Measurements from ENCODE around the gene RAB8A. TPM values are rescaled to one million over a fixed set of nuclear protein-coding genes. Genes with fewer than 3 reads are reported as not detected.
"Not testable (repeated sequence)": the region's sequence is repeated elsewhere in the genome, so short reads cannot be mapped to it uniquely, and the experiment has no call there.

RAB8A gene
- total RNA-seq, 1 donor from 2014 or later, result 31.3 TPM

DNA sequence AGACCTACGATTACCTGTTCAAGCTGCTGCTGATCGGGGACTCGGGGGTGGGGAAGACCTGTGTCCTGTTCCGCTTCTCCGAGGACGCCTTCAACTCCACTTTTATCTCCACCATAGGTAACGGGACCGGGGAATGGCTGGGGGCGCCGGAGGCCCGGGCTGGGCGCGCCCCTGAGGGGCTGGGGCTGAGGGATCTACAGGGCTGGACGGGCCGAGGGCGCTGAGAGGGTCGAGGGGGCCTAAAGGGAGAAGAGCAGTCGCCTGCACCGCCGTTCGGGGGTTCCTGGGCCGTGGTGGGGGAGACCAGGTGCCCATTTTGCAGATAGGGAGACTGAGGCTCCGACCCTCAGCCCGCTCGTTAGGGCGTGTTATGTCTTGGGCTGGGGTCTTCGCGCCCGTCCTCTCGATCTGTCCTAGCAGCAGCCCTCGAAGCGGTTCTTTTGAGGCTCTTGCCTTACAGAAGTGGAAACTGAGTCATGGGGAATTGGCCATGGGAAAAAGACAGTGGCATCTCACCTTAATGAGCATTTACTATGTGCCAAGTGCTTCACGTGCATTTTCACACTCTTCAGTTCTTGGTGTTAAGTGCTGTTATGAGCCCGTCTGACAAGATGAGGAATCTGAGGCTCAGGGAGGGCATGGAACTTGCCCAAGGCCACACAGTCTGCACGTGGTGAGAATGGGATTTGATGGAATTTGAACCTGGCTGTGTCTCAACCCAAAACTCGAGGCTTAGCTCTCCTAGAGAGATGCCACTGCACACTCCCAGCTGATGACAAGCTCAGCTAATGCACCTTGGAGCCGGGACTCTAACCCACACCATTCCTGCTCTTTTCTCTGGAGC is 442 bp downstream of the RAB8A start:
- Histone ChIP-seq H3K9ac (ENCODE audit: low read depth in 1 of 3, low read length in 3 of 3) (peak overlapping the region; percentile 88 to 99 (median 98)), H3K27me3 (ENCODE audit: control insufficient read depth in 3 of 3, insufficient read depth in 3 of 3, low read length in 3 of 3) (no peaks in the 10 kb centered on the region), H3K36me3 (ENCODE audit: control insufficient read depth in 3 of 3, insufficient read depth in 3 of 3, low read length in 3 of 3) (peaks cover 0 to 11% (median 3%) of the 10 kb centered on the region in 3 donors), H3K9me3 (ENCODE audit: control insufficient read depth in 3 of 3, low read length in 3 of 3) (no peaks in the 10 kb centered on the region), H3K27ac (ENCODE audit: low read depth, low read length) (peak overlapping the region; percentile 97), H3K4me3 (ENCODE audit: low read length in 3 of 3) (peak overlapping the region; percentile 83 to 95 (median 93)), H3K4me1 (ENCODE audit: control insufficient read depth in 3 of 3, insufficient read depth in 3 of 3, low read length in 3 of 3) (peaks cover 11 to 32% (median 27%) of the 10 kb centered on the region in 3 donors)

DNA sequence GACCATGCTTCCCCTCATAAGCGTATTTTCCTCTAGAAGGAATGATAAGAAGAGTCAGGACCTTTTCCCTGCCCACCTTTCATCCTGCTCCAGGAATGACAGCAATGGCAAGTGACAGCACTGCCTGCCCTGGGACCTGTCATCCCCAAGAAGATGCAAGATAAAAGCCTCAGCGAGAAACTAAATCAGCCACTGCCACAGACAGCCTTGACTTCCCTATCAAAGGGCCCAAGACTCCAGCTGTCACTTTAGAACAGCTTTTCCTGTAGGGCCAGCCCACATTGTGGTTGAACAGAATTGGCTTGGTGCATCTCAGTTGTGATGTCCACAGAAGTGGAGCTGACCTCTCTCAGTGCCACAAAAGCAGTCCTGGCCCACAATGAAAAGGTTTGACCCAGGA is 1.1 kb downstream of the RAB8A start:
- H3K4me3 ChIP-seq (ENCODE audit: low read length in 3 of 3), result peak overlapping the region; percentile 83 to 95 (median 93)
- peaks cover 11 to 33% (median 27%) of the 10 kb centered on the region in 3 donors for H3K4me1 ChIP-seq (ENCODE audit: control insufficient read depth in 3 of 3, insufficient read depth in 3 of 3, low read length in 3 of 3)
- H3K9me3 ChIP-seq (ENCODE audit: control insufficient read depth in 3 of 3, low read length in 3 of 3), result no peaks in the 10 kb centered on the region
- H3K9ac ChIP-seq (ENCODE audit: low read depth in 1 of 3, low read length in 3 of 3), result peak overlapping the region in 2 of 3 donors; percentile 34 to 98
- H3K36me3 ChIP-seq (ENCODE audit: control insufficient read depth in 3 of 3, insufficient read depth in 3 of 3, low read length in 3 of 3), result peaks cover under 1 to 11% (median 4%) of the 10 kb centered on the region in 3 donors
- H3K27ac ChIP-seq (ENCODE audit: low read depth, low read length), result no peak overlapping the region
- H3K27me3 ChIP-seq (ENCODE audit: control insufficient read depth in 3 of 3, insufficient read depth in 3 of 3, low read length in 3 of 3), result no peaks in the 10 kb centered on the region

DNA sequence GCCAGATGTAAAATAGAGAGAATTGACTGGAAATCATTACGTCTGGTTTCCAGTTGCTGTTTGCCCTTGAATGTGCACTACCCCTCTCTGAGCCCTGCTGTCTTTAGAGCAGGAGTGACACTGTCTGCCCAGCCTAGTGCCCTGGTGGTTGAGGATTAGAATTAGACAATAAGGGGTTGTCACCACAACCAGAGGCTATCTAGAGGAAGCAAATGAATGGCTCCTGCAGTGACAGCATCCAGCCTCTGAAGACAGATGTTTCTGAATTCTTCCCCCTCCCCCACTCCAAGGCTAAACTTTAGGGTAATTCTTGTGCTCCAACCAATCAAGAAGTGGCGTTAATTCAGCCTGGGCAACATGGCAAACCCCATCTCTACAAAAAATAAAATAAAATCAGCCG is 2.0 kb downstream of the RAB8A start:
- Histone ChIP-seq H3K9me3 (ENCODE audit: control insufficient read depth in 3 of 3, low read length in 3 of 3) (no peaks in the 10 kb centered on the region), H3K9ac (ENCODE audit: low read depth in 1 of 3, low read length in 3 of 3) (no peak overlapping the region), H3K27me3 (ENCODE audit: control insufficient read depth in 3 of 3, insufficient read depth in 3 of 3, low read length in 3 of 3) (no peaks in the 10 kb centered on the region), H3K27ac (ENCODE audit: low read depth, low read length) (no peak overlapping the region), H3K4me1 (ENCODE audit: control insufficient read depth in 3 of 3, insufficient read depth in 3 of 3, low read length in 3 of 3) (peaks cover 11 to 38% (median 27%) of the 10 kb centered on the region in 3 donors), H3K4me3 (ENCODE audit: low read length in 3 of 3) (no peak overlapping the region), H3K36me3 (ENCODE audit: control insufficient read depth in 3 of 3, insufficient read depth in 3 of 3, low read length in 3 of 3) (peaks cover 10 to 18% (median 14%) of the 10 kb centered on the region in 3 donors)

DNA sequence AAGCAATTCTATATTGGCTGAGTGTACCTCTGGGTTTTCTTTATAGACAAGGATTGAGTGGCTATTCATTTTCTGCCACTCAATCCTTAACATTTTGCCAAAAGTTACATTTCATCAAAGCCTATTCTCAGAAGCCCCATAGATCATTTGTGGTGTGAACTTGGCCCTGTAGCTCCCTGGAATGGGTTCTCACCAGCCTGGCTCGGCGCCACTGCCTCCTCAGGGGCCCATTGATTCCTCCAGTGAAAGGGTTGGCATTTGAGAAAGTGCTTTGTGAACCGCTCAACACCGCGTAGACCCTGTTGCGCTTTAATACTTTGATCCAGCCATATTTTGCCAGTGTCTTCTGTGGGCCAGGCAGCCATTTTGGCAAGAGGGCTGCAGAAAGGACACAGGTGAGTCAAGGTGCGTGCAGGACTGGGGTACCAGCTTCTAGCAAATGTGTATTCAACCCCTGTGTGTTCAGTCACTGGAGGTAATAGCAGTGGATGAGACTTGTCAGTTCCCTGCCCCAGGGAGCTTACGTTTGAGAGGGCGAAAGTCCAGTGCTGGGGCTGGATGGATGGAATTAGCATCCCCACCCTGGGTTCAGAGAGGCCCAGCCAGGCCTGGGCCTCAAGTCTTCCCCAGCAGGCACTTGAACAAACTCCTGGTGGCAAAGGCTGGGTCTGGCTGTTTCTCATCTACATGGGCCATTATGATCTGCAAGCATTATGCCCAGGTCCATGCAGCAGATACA is 3.8 kb downstream of the RAB8A start:
- Histone ChIP-seq H3K4me1 (ENCODE audit: control insufficient read depth in 3 of 3, insufficient read depth in 3 of 3, low read length in 3 of 3) (peaks cover 11 to 38% (median 27%) of the 10 kb centered on the region in 3 donors), H3K27ac (ENCODE audit: low read depth, low read length) (no peak overlapping the region), H3K36me3 (ENCODE audit: control insufficient read depth in 3 of 3, insufficient read depth in 3 of 3, low read length in 3 of 3) (peaks cover 12 to 23% (median 21%) of the 10 kb centered on the region in 3 donors), H3K9me3 (ENCODE audit: control insufficient read depth in 3 of 3, low read length in 3 of 3) (no peaks in the 10 kb centered on the region), H3K4me3 (ENCODE audit: low read length in 3 of 3) (no peak overlapping the region), H3K9ac (ENCODE audit: low read depth in 1 of 3, low read length in 3 of 3) (peak overlapping the region in 1 of 3 donors; percentile 33), H3K27me3 (ENCODE audit: control insufficient read depth in 3 of 3, insufficient read depth in 3 of 3, low read length in 3 of 3) (no peaks in the 10 kb centered on the region)

DNA sequence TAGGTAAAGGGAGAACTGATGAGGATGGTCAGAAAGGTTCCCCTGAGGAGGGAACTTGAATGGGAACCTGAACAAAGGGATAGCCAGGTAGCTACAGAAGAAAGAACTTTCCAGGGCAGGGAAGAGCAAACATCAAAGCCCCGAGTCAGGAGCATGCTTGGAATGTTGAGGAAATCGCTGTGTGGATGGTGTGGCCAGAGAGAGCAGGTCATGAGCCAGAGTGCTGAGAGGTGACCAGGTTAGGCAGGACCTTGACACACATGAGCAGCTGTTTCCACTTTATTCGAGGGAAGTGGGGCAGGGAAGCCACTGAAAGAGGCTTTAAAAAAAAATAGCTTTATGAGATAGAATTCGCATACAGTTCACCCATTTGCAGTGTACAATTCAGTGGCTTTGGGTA is 4.4 kb downstream of the RAB8A start:
- no peak overlapping the region for H3K4me3 ChIP-seq (ENCODE audit: low read length in 3 of 3)
- H3K27me3 ChIP-seq (ENCODE audit: control insufficient read depth in 3 of 3, insufficient read depth in 3 of 3, low read length in 3 of 3), result no peaks in the 10 kb centered on the region
- H3K9ac ChIP-seq (ENCODE audit: low read depth in 1 of 3, low read length in 3 of 3), result peak overlapping the region in 1 of 3 donors; percentile 3
- no peaks in the 10 kb centered on the region for H3K9me3 ChIP-seq (ENCODE audit: control insufficient read depth in 3 of 3, low read length in 3 of 3)
- peaks cover 15 to 23% (median 21%) of the 10 kb centered on the region in 3 donors for H3K36me3 ChIP-seq (ENCODE audit: control insufficient read depth in 3 of 3, insufficient read depth in 3 of 3, low read length in 3 of 3)
- H3K27ac ChIP-seq (ENCODE audit: low read depth, low read length), result no peak overlapping the region
- peaks cover 11 to 38% (median 25%) of the 10 kb centered on the region in 3 donors for H3K4me1 ChIP-seq (ENCODE audit: control insufficient read depth in 3 of 3, insufficient read depth in 3 of 3, low read length in 3 of 3)

DNA sequence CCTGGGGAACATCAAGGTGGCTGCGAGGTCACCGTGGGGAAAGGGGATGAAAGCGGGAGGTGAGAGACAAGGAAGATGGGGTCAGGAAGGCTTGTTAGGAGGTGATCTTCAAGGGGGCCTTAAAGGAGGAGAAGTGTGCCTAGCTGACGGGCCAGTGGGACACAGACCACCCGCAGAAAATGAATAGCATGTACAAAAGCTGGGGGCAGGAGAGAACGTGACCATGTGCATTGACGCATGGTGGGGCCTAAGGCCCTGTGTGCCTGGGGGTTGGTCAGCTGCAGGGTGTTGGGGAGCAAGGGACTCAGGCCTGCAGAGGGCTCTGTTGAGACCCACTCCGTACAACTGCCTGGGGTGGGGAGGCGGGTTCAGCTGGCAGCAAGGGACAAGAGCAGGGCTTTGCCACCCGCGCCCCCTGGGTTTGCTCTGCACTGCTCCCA is 5.9 kb downstream of the RAB8A start:
- Histone ChIP-seq H3K4me1 (ENCODE audit: control insufficient read depth in 3 of 3, insufficient read depth in 3 of 3, low read length in 3 of 3) (peaks cover 4 to 29% (median 18%) of the 10 kb centered on the region in 3 donors), H3K27me3 (ENCODE audit: control insufficient read depth in 3 of 3, insufficient read depth in 3 of 3, low read length in 3 of 3) (no peaks in the 10 kb centered on the region), H3K9me3 (ENCODE audit: control insufficient read depth in 3 of 3, low read length in 3 of 3) (no peaks in the 10 kb centered on the region), H3K9ac (ENCODE audit: low read depth in 1 of 3, low read length in 3 of 3) (no peak overlapping the region), H3K36me3 (ENCODE audit: control insufficient read depth in 3 of 3, insufficient read depth in 3 of 3, low read length in 3 of 3) (peaks cover 30 to 39% (median 35%) of the 10 kb centered on the region in 3 donors), H3K27ac (ENCODE audit: low read depth, low read length) (no peak overlapping the region), H3K4me3 (ENCODE audit: low read length in 3 of 3) (no peak overlapping the region)

DNA sequence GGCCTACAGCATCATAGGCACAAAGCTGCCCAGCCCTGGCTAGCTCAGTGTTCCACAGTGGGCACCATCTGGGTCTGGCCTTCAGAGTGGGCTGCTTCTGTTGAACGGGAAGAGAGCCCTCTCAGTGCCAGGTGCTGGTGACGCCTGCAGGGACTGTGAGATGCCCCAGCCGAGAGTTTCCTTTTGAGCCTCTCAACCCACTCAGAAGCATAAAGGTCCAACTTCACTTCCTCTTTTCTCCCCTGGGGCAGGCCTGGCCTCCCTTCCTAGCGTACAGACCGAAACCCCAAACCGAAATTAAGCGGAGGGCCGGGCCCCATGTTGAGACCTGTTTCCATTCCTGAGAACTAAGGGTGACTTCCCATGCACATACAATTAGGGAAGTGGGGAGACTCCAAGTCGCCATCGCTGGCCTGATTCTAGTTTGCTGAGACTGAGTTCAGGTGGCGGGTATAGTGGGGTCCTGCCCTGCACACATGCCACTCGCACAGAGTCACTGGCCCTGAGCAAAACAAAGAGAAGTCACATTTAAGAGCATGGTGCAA is 6.9 kb downstream of the RAB8A start:
- peaks cover 0 to 24% (median 12%) of the 10 kb centered on the region in 3 donors for H3K4me1 ChIP-seq (ENCODE audit: control insufficient read depth in 3 of 3, insufficient read depth in 3 of 3, low read length in 3 of 3)
- H3K4me3 ChIP-seq (ENCODE audit: low read length in 3 of 3), result no peak overlapping the region
- H3K27me3 ChIP-seq (ENCODE audit: control insufficient read depth in 3 of 3, insufficient read depth in 3 of 3, low read length in 3 of 3), result no peaks in the 10 kb centered on the region
- peaks cover 35 to 46% (median 42%) of the 10 kb centered on the region in 3 donors for H3K36me3 ChIP-seq (ENCODE audit: control insufficient read depth in 3 of 3, insufficient read depth in 3 of 3, low read length in 3 of 3)
- no peaks in the 10 kb centered on the region for H3K9me3 ChIP-seq (ENCODE audit: control insufficient read depth in 3 of 3, low read length in 3 of 3)
- no peak overlapping the region for H3K27ac ChIP-seq (ENCODE audit: low read depth, low read length)
- H3K9ac ChIP-seq (ENCODE audit: low read depth in 1 of 3, low read length in 3 of 3), result no peak overlapping the region

DNA sequence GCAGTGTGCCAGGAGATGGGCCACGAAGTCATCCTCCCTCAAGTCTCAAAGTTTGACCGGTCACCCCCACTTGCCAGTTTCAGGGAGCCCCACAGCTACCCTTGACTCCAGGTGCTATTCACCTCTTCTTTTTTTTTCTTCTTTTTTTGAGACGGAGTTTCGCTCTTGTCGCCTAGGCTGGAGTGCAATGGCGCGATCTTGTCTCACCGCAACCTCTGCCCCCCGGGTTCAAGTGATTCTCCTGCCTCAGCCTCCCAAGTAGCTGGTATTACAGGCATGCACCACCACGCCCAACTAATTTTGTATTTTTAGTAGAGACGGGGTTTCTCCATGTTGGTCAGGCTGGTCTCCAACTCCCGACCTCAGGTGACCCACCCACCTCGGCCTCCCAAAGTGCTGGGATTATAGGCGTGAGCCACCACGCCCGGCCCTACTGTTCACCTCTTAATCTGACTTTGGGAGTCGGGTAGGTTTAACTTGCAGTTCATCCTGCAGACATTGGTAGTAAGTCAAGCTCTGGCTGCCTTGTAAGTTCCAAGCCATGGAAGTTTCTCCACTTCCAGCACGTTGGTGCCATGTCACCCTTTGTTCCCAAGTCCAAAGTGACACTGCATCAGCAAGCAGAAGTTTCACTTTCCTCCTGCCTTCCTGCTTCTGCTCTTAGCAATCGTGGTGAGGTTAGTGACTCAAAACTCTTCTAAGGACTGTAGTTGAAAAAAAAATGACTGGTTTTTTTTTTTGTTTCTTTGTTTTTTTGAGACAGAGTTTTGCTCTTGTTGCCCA is 7.6 kb downstream of the RAB8A start:
- not testable (repeated sequence) for H3K9me3 ChIP-seq (ENCODE audit: control insufficient read depth in 3 of 3, low read length in 3 of 3)

DNA sequence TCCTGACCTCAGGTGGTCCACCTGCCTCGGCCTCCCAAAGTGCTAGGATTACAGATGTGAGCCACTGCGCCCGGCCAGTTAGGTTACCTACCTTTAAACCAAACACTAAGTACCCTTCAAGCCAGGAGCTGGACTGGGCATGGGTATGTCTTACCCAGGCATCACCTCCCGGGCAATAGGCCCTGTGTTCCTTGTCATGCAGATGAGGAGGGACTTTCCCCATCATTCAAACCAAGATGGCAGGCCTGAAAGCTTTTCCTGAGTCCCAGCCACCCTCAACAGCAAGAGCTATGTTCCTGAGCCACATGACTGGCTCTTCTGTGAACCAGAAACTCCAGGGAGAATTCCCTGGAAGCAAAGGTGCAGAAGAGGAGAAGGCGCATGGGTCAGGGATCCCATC is 9.5 kb downstream of the RAB8A start:
- Histone ChIP-seq H3K27ac (ENCODE audit: low read depth, low read length) (no peak overlapping the region), H3K4me3 (ENCODE audit: low read length in 3 of 3) (no peak overlapping the region), H3K4me1 (ENCODE audit: control insufficient read depth in 3 of 3, insufficient read depth in 3 of 3, low read length in 3 of 3) (peaks cover 0 to 10% (median 1%) of the 10 kb centered on the region in 3 donors), H3K36me3 (ENCODE audit: control insufficient read depth in 3 of 3, insufficient read depth in 3 of 3, low read length in 3 of 3) (peaks cover 56 to 64% (median 60%) of the 10 kb centered on the region in 3 donors), H3K9ac (ENCODE audit: low read depth in 1 of 3, low read length in 3 of 3) (no peak overlapping the region), H3K9me3 (ENCODE audit: control insufficient read depth in 3 of 3, low read length in 3 of 3) (no peaks in the 10 kb centered on the region), H3K27me3 (ENCODE audit: control insufficient read depth in 3 of 3, insufficient read depth in 3 of 3, low read length in 3 of 3) (no peaks in the 10 kb centered on the region)

More for the DNA sequence above, 7.6 kb downstream of the RAB8A start:
- H3K4me3 ChIP-seq (ENCODE audit: low read length in 3 of 3); H3K9ac ChIP-seq (ENCODE audit: low read depth in 1 of 3, low read length in 3 of 3); H3K27ac ChIP-seq (ENCODE audit: low read depth, low read length); H3K27me3 ChIP-seq (ENCODE audit: control insufficient read depth in 3 of 3, insufficient read depth in 3 of 3, low read length in 3 of 3): not testable (repeated sequence)
- H3K4me1 ChIP-seq (ENCODE audit: control insufficient read depth in 3 of 3, insufficient read depth in 3 of 3, low read length in 3 of 3), result peaks cover 0 to 19% (median 12%) of the 10 kb centered on the region in 3 donors
- H3K36me3 ChIP-seq (ENCODE audit: control insufficient read depth in 3 of 3, insufficient read depth in 3 of 3, low read length in 3 of 3), result peaks cover 39 to 51% (median 49%) of the 10 kb centered on the region in 3 donors

All from skeletal muscle tissue (tissue), 4 donors.